Measurements from ENCODE around the gene P2RY1. TPM values are rescaled to one million over a fixed set of nuclear protein-coding genes. Genes with fewer than 3 reads are reported as not detected.

Gene P2RY1
- total RNA-seq, 1 experiment from 2014 or later, result 1.7 TPM

DNA sequence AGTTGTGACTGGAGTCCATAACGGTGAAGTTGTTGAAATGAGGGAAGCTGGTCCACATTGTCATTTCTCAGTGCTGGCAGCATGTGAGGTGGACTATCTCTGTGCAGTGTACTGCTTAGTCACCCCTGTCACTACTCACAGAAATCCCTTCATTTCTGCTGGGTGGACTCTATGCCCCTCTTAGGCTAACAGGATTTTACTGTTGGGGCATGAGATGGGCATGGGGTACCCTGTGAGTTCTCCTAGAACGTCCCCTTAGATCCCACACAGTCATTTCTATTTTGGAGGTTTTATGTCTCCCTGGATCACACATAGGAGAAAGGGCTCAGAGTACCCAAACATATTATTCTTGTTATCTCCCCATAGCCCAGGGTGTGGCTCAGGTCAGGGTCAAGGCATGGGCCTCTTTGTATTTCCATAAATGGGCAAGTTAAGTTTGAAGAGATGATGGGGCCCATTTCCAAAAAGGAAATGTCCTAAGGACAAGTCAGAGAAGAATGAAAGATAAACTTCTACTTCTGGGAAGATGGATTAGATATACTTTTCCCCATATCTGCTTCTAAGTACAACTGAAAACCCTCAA lies 15.2 kb downstream of the P2RY1 start (continued):
- TF ChIP-seq, protein P1, sequence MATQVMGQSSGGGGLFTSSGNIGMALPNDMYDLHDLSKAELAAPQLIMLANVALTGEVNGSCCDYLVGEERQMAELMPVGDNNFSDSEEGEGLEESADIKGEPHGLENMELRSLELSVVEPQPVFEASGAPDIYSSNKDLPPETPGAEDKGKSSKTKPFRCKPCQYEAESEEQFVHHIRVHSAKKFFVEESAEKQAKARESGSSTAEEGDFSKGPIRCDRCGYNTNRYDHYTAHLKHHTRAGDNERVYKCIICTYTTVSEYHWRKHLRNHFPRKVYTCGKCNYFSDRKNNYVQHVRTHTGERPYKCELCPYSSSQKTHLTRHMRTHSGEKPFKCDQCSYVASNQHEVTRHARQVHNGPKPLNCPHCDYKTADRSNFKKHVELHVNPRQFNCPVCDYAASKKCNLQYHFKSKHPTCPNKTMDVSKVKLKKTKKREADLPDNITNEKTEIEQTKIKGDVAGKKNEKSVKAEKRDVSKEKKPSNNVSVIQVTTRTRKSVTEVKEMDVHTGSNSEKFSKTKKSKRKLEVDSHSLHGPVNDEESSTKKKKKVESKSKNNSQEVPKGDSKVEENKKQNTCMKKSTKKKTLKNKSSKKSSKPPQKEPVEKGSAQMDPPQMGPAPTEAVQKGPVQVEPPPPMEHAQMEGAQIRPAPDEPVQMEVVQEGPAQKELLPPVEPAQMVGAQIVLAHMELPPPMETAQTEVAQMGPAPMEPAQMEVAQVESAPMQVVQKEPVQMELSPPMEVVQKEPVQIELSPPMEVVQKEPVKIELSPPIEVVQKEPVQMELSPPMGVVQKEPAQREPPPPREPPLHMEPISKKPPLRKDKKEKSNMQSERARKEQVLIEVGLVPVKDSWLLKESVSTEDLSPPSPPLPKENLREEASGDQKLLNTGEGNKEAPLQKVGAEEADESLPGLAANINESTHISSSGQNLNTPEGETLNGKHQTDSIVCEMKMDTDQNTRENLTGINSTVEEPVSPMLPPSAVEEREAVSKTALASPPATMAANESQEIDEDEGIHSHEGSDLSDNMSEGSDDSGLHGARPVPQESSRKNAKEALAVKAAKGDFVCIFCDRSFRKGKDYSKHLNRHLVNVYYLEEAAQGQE (IDR thresholded peaks at IDR 0.05; ENCODE audit: low read depth), result no peak

DNA sequence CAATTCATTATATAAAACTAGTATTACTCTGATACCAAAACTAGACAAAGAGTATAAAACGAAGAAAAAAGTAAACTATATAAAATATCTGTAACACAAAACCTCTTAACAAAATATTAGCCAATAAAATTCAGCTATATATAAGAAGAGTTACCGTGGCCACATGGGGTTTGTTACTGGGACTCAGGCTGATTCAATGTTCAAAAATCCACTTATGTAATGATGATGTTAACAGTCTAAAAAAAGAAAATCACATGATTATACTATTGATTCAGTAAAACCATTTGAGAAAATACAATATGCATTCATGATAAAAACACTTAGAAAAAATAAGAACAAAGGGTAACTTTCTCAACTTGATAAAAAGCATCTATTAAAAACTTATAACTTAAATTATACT lies 18.3 kb downstream of the P2RY1 start:
- Histone ChIP-seq H3K4me3 (replicated peaks in 1 of 2; ENCODE audit: low read depth in 1 of 2, low read length in 2 of 2) (no peak overlapping the region), H4K20me1 (ENCODE audit: insufficient read depth) (no peaks in the 10 kb centered on the region), H3K79me2 (ENCODE audit: insufficient read depth, low read length) (no peaks in the 10 kb centered on the region), H3K9me3 (ENCODE audit: control insufficient read depth in 1 of 2, insufficient read depth in 1 of 2, low read depth in 1 of 2, low read length in 2 of 2) (no peaks in the 10 kb centered on the region), H3K27me3 (ENCODE audit: insufficient read depth, low read length) (no peaks in the 10 kb centered on the region), H3K27ac (ENCODE audit: low read depth, low read length) (no peak overlapping the region), H3K4me1 (ENCODE audit: control insufficient read depth in 1 of 2, insufficient read depth in 2 of 2, low read length in 2 of 2) (no peaks in the 10 kb centered on the region), H3K4me2 (ENCODE audit: low read length) (no peak overlapping the region), H3K36me3 (ENCODE audit: control insufficient read depth in 1 of 2, insufficient read depth in 2 of 2, low read length in 2 of 2) (no peaks in the 10 kb centered on the region), H3K9ac (ENCODE audit: low read length) (no peak overlapping the region), H2AFZ (ENCODE audit: low read depth, low read length, poor library complexity, severe bottlenecking) (no peak overlapping the region), H3K9me2 (ENCODE audit: insufficient read depth) (peaks cover 4% of the 10 kb centered on the region; the same call in 1 of the 2 replicates)
- ChIA-PET CTCF (no interaction called here), RAD21 (ENCODE audit: low non-redundant PET in 1 of 2, low total read pairs in 2 of 2, uncharacterized antibody in 2 of 2, unreplicated experiment in 2 of 2) (no interaction called here), POLR2A (no interaction called here)
- intact Hi-C loops (cut with micrococcal nuclease), result no loop called here
- DNase-seq (ENCODE audit: low read depth, low spot score) (no peak), ATAC-seq (no peak)
- BruUV-seq (replicated peaks), result no TSS peak
- TF ChIP-seq JUND (IDR thresholded peaks at IDR 0.05) (no peak), SIN3A (IDR thresholded peaks at IDR 0.05; ENCODE audit: low read depth) (no peak), EGR1 (IDR thresholded peaks at IDR 0.05; ENCODE audit: low read depth) (no peak), ELF1 (IDR thresholded peaks at IDR 0.05; ENCODE audit: borderline replicate concordance, low read depth) (no peak), EZH2 (IDR thresholded peaks at IDR 0.05) (no peak), POLR2A (IDR thresholded peaks at IDR 0.05; ENCODE audit: borderline replicate concordance, extremely low read depth, insufficient read depth, insufficient read length) (no peak), CTCF (IDR thresholded peaks at IDR 0.05 in 2 of 3, conservative IDR thresholded peaks at IDR 0.05 in 1 of 3; ENCODE audit: borderline replicate concordance in 1 of 3, insufficient read depth in 1 of 3, low read depth in 2 of 3, low read length in 2 of 3) (no peak)
